Osteocyte (in vitro differentiated cells): ENCODE results near the gene ABLIM1. TPM values are rescaled to one million over a fixed set of nuclear protein-coding genes. Genes with fewer than 3 reads are reported as not detected.

ENCODE experiments used
- DNase-seq: peaks from one replicate; pipeline ENCODE4 v3.0.0; 2021; ENCODE audit warnings: mixed read lengths; ENCODE audit not compliant: unreplicated experiment; ENCODE audit errors: extremely low spot score
- H3K27ac Mint-ChIP-seq: one replicate; pipeline ENCODE4 v1.8.0; 2021; ENCODE audit warnings: mild to moderate bottlenecking, mixed read lengths; ENCODE audit not compliant: unreplicated experiment
- H3K27me3 Mint-ChIP-seq: one replicate; pipeline ENCODE4 v1.8.0; 2021; ENCODE audit warnings: mixed read lengths; ENCODE audit not compliant: unreplicated experiment
- H3K36me3 Mint-ChIP-seq: one replicate; pipeline ENCODE4 v1.8.0; 2021; ENCODE audit warnings: mixed read lengths; ENCODE audit not compliant: unreplicated experiment
- H3K4me1 Mint-ChIP-seq: one replicate; pipeline ENCODE4 v1.8.0; 2021; ENCODE audit warnings: mixed read lengths; ENCODE audit not compliant: unreplicated experiment
- H3K4me3 Mint-ChIP-seq: one replicate; pipeline ENCODE4 v1.8.0; 2021; ENCODE audit warnings: mild to moderate bottlenecking, moderate library complexity, mixed read lengths; ENCODE audit not compliant: unreplicated experiment
- H3K9me3 Mint-ChIP-seq: one replicate; pipeline ENCODE4 v1.8.0; 2021; ENCODE audit warnings: mixed read lengths; ENCODE audit not compliant: unreplicated experiment
- total RNA-seq: library from RNA; stranded (reverse); gene quantifications from 2 replicates; pipeline ENCODE4 v1.2.1, GENCODE V29; 2021
- TF ChIP-seq, protein P1 (sequence below): fragments of 200-600 bp; sonication (generic); IDR thresholded peaks from 2 replicates; pipeline ENCODE4 v1.5.0; 2021; ENCODE audit warnings: antibody characterized with exemption, mild to moderate bottlenecking, moderate library complexity

ABLIM1 gene
- total RNA-seq, 1 donor from 2014 or later: 39.0 TPM

DNA sequence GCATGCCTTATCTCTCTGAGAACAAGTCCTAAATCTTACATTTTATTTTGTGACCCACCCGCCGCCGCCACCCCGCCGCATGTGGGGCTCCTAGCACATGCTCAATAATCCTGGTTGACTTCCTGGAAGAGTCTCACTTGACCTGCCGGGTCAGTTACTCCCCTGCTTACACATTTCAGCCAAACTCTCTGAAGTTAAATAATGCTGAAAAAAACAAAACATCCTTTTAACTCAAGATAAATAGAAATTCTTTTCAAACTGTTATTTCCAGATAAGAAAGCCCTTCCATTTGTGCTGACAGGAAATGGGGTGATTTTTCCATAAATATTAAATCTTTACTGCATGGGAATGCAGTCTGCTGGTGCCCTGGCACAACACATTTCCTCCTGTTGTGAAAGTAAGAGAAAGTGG lies 123.5 kb downstream of the ABLIM1 start:
- H3K27me3 Mint-ChIP-seq: no peaks in the 10 kb centered on the region
- H3K4me1 Mint-ChIP-seq: peaks cover 11% of the 10 kb centered on the region
- no peaks in the 10 kb centered on the region for H3K9me3 Mint-ChIP-seq
- peaks cover 8% of the 10 kb centered on the region for H3K36me3 Mint-ChIP-seq
- TF ChIP-seq, protein P1, sequence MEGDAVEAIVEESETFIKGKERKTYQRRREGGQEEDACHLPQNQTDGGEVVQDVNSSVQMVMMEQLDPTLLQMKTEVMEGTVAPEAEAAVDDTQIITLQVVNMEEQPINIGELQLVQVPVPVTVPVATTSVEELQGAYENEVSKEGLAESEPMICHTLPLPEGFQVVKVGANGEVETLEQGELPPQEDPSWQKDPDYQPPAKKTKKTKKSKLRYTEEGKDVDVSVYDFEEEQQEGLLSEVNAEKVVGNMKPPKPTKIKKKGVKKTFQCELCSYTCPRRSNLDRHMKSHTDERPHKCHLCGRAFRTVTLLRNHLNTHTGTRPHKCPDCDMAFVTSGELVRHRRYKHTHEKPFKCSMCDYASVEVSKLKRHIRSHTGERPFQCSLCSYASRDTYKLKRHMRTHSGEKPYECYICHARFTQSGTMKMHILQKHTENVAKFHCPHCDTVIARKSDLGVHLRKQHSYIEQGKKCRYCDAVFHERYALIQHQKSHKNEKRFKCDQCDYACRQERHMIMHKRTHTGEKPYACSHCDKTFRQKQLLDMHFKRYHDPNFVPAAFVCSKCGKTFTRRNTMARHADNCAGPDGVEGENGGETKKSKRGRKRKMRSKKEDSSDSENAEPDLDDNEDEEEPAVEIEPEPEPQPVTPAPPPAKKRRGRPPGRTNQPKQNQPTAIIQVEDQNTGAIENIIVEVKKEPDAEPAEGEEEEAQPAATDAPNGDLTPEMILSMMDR: no peak
- H3K4me3 Mint-ChIP-seq: no peak overlapping the region
- no peak overlapping the region for H3K27ac Mint-ChIP-seq
- no peak for DNase-seq

DNA sequence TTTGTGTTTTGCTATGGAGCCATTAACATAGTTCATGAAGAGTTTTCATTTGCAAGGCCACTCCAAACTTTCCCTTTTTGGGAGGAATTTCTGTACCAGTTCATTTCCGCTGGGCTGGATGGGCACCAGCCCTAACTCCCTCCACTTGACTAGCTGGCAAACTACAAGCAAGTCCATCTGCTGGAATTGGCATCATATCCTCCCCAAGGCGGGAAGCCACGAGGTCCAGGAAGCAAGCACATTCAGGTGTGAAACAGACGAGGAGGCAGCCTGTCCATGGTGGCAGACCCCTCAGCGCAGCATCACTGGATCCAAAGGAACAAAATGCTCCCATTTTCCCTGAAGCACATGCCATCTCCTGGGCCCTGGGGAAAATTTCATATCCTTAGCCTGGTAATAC lies 125.8 kb downstream of the ABLIM1 start:
- peaks cover 8% of the 10 kb centered on the region for H3K36me3 Mint-ChIP-seq
- H3K9me3 Mint-ChIP-seq: no peaks in the 10 kb centered on the region
- no peak overlapping the region for H3K4me3 Mint-ChIP-seq

DNA sequence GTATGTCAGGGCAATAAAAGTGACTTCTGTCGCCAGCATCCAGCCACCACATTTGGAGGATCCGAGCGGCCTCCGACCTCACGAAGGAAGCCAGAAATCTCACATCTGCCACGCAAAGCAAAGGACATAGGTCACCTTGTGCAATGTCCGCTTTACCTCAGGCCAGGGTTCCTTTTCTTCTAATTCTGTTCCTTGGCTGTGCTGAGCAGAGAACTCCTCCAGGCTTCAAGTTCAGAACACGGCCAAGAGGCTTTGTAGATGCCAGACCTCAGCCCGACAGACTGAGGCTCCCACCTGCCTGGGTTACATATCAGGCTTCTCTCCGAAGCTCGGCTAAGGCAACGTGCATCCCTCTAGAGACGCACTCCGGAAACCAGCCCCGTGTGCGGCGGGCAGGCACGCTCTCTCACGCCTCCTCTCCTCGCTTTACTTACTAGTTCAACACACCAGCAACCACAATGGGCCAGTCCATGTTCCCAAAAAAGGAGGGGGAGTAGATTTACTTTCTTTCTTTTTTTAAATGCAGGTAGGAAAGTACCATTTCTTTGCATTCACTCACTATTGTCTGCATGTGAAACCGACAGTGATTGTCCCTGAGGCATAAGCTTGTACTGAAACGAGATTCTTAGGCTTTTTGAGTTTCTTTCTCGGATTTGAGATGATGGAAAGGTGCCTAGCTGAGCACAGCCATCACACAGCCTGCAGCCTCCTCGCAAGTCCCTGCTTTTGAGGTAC lies 131.4 kb downstream of the ABLIM1 start:
- H3K27ac Mint-ChIP-seq: peak overlapping the region; percentile 89
- no peaks in the 10 kb centered on the region for H3K36me3 Mint-ChIP-seq
- no peaks in the 10 kb centered on the region for H3K9me3 Mint-ChIP-seq
- peak overlapping the region; percentile 72 for H3K4me3 Mint-ChIP-seq
- H3K4me1 Mint-ChIP-seq: peaks cover 39% of the 10 kb centered on the region
- no peak for DNase-seq
- no peaks in the 10 kb centered on the region for H3K27me3 Mint-ChIP-seq
- TF ChIP-seq, protein P1: no peak

More for the DNA sequence above, 125.8 kb downstream of the ABLIM1 start:
- Mint-ChIP-seq H3K4me1 (peaks cover 2% of the 10 kb centered on the region), H3K27ac (no peak overlapping the region), H3K27me3 (no peaks in the 10 kb centered on the region)
- no peak for DNase-seq
- TF ChIP-seq, protein P1: no peak

DNA sequence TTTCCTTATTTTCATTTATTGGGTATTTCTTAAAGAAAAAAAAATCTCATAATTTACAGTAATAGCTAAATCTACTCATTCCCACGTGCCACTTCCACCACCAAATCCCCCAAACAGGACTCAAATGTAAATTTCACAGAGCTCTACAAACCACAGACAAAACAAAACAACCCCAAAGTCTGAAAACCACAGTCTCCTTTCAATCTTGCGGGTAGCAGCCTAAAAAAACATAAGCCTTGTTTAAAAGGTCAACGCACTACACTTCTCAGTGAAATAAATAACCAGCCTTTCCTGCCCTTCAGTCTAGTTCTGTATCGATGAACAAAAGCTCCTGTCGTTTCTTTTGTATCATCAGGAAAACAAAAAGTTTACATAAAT lies 132.0 kb downstream of the ABLIM1 start:
- TF ChIP-seq, protein P1: no peak
- Mint-ChIP-seq H3K27ac (peak overlapping the region; percentile 89), H3K4me1 (peaks cover 41% of the 10 kb centered on the region), H3K4me3 (peak overlapping the region; percentile 72), H3K36me3 (no peaks in the 10 kb centered on the region), H3K9me3 (no peaks in the 10 kb centered on the region), H3K27me3 (no peaks in the 10 kb centered on the region)
- DNase-seq: no peak

DNA sequence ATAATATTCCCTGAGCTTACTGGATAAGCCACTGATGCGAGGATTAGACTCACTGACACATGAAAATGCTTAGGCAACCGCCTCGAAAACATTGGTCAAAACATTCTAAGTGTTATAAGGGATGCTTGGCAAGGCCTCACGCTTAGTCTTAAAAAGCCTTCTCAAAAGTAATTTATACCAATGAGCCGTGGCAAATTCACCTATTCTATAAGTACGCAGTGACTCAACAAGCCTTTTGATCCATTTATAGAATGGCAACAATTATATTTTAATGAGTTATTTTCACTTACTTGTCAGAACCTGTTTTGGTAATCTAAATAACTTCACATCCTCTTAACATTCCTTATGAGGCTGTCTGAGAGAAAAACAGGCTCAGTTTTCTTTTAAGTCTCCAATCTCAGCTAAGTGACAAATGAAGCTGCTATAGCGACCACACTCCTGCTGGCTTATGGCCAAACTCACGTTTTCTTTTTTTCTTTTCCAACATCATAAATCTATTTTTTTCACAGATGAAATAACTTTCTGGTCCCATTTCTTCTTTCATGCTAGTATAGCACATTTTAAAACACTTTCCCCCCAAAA lies 132.6 kb downstream of the ABLIM1 start:
- H3K27ac Mint-ChIP-seq: peak overlapping the region; percentile 89
- DNase-seq: no peak
- no peaks in the 10 kb centered on the region for H3K27me3 Mint-ChIP-seq
- peaks cover 41% of the 10 kb centered on the region for H3K4me1 Mint-ChIP-seq
- TF ChIP-seq, protein P1: no peak
- peak overlapping the region; percentile 72 for H3K4me3 Mint-ChIP-seq
- no peaks in the 10 kb centered on the region for H3K9me3 Mint-ChIP-seq
- H3K36me3 Mint-ChIP-seq: no peaks in the 10 kb centered on the region
